ENCODE measurements around the gene LEP.

Gene LEP

GRCh38 chr7:128262273-128263028, 21.4 kb downstream of the LEP start:
- Histone ChIP-seq H3K56ac (ENCODE audit: low read length) (no peak overlapping the region), H3K9ac (ENCODE audit: low read length) (no peak overlapping the region), H2AK5ac (ENCODE audit: low read length) (no peak overlapping the region), H3K18ac (ENCODE audit: low read length) (no peak overlapping the region), H4K8ac (ENCODE audit: low read depth, low read length) (no peak overlapping the region), H3K23ac (ENCODE audit: low read length) (no peak overlapping the region), H3K27me3 (ENCODE audit: insufficient read depth, low read length, poor library complexity) (no peaks in the 10 kb centered on the region), H3K79me2 (ENCODE audit: control insufficient read depth, insufficient read depth, low read length) (no peaks in the 10 kb centered on the region), H3K4me2 (ENCODE audit: low read length) (no peak overlapping the region), H3K36me3 (ENCODE audit: control insufficient read depth, insufficient read depth, low read length) (no peaks in the 10 kb centered on the region), H2BK5ac (ENCODE audit: low read length) (no peak overlapping the region), H3K4ac (ENCODE audit: low read depth, low read length) (no peak overlapping the region), H3K79me1 (ENCODE audit: low read length) (no peaks in the 10 kb centered on the region), H3K4me1 (ENCODE audit: control insufficient read depth, low read depth, low read length) (peaks cover 9% of the 10 kb centered on the region), H2BK15ac (replicated peaks; ENCODE audit: low read depth) (no peak overlapping the region), H4K5ac (ENCODE audit: low read length) (no peak overlapping the region), H3K4me3 (ENCODE audit: low read length) (no peak overlapping the region), H2BK120ac (ENCODE audit: low read depth, low read length) (no peak overlapping the region), H3K27ac (ENCODE audit: low read depth, low read length) (no peak overlapping the region)
- no CpG with 5 or more reads among the region's 15 CpGs for WGBS (ENCODE audit: extremely low coverage, insufficient coverage, low lambda C conversion rate)
- no peak for DNase-seq

- DNase-seq: peak; percentile 25
- H3K18ac ChIP-seq (ENCODE audit: low read length): no peak overlapping the region
- no peaks in the 10 kb centered on the region for H3K79me1 ChIP-seq (ENCODE audit: low read length)
- no peak overlapping the region for H3K27ac ChIP-seq (ENCODE audit: low read depth, low read length)
- H3K23ac ChIP-seq (ENCODE audit: low read length): no peak overlapping the region
- H2BK15ac ChIP-seq (replicated peaks; ENCODE audit: low read depth): no peak overlapping the region
- no peak overlapping the region for H3K4ac ChIP-seq (ENCODE audit: low read depth, low read length)
- no peak overlapping the region for H3K56ac ChIP-seq (ENCODE audit: low read length)
- H2BK120ac ChIP-seq (ENCODE audit: low read depth, low read length): no peak overlapping the region
- no peak overlapping the region for H3K4me3 ChIP-seq (ENCODE audit: low read length)
- no peak overlapping the region for H4K5ac ChIP-seq (ENCODE audit: low read length)
- no peak overlapping the region for H3K4me2 ChIP-seq (ENCODE audit: low read length)
- no CpG with 5 or more reads among the region's 3 CpGs for WGBS (ENCODE audit: extremely low coverage, insufficient coverage, low lambda C conversion rate)
- H3K27me3 ChIP-seq (ENCODE audit: insufficient read depth, low read length, poor library complexity): no peaks in the 10 kb centered on the region
- no peaks in the 10 kb centered on the region for H3K36me3 ChIP-seq (ENCODE audit: control insufficient read depth, insufficient read depth, low read length)
- H4K8ac ChIP-seq (ENCODE audit: low read depth, low read length): no peak overlapping the region
- H2BK5ac ChIP-seq (ENCODE audit: low read length): no peak overlapping the region
- H3K9ac ChIP-seq (ENCODE audit: low read length): no peak overlapping the region
- H3K79me2 ChIP-seq (ENCODE audit: control insufficient read depth, insufficient read depth, low read length): no peaks in the 10 kb centered on the region
- peaks cover 9% of the 10 kb centered on the region for H3K4me1 ChIP-seq (ENCODE audit: control insufficient read depth, low read depth, low read length)
- H2AK5ac ChIP-seq (ENCODE audit: low read length): no peak overlapping the region
These were observed 22.3 kb downstream of the LEP start for GRCh38 chr7:128263420-128263819.

- no peak overlapping the region for H3K9ac ChIP-seq (ENCODE audit: low read length)
- H3K56ac ChIP-seq (ENCODE audit: low read length): no peak overlapping the region
- H2BK5ac ChIP-seq (ENCODE audit: low read length): no peak overlapping the region
- no peak overlapping the region for H3K23ac ChIP-seq (ENCODE audit: low read length)
- H3K79me1 ChIP-seq (ENCODE audit: low read length): no peaks in the 10 kb centered on the region
- H3K4ac ChIP-seq (ENCODE audit: low read depth, low read length): no peak overlapping the region
- no peak overlapping the region for H2BK120ac ChIP-seq (ENCODE audit: low read depth, low read length)
- no peak for DNase-seq
- no peaks in the 10 kb centered on the region for H3K79me2 ChIP-seq (ENCODE audit: control insufficient read depth, insufficient read depth, low read length)
- H4K8ac ChIP-seq (ENCODE audit: low read depth, low read length): no peak overlapping the region
- H4K5ac ChIP-seq (ENCODE audit: low read length): no peak overlapping the region
- H3K18ac ChIP-seq (ENCODE audit: low read length): no peak overlapping the region
- no CpG with 5 or more reads among the region's 2 CpGs for WGBS (ENCODE audit: extremely low coverage, insufficient coverage, low lambda C conversion rate)
- no peaks in the 10 kb centered on the region for H3K36me3 ChIP-seq (ENCODE audit: control insufficient read depth, insufficient read depth, low read length)
- H3K27ac ChIP-seq (ENCODE audit: low read depth, low read length): no peak overlapping the region
- no peaks in the 10 kb centered on the region for H3K27me3 ChIP-seq (ENCODE audit: insufficient read depth, low read length, poor library complexity)
- no peak overlapping the region for H2BK15ac ChIP-seq (replicated peaks; ENCODE audit: low read depth)
- H3K4me1 ChIP-seq (ENCODE audit: control insufficient read depth, low read depth, low read length): peaks cover 6% of the 10 kb centered on the region
- no peak overlapping the region for H2AK5ac ChIP-seq (ENCODE audit: low read length)
- H3K4me2 ChIP-seq (ENCODE audit: low read length): no peak overlapping the region
- H3K4me3 ChIP-seq (ENCODE audit: low read length): no peak overlapping the region
These were observed 23.4 kb downstream of the LEP start for GRCh38 chr7:128264477-128264876.

GRCh38 chr7:128265156-128265905, 24.3 kb downstream of the LEP start:
- no peak overlapping the region for H2AK5ac ChIP-seq (ENCODE audit: low read length)
- no peak overlapping the region for H2BK120ac ChIP-seq (ENCODE audit: low read depth, low read length)
- no peak overlapping the region for H3K23ac ChIP-seq (ENCODE audit: low read length)
- no peak for DNase-seq
- no peak overlapping the region for H3K4ac ChIP-seq (ENCODE audit: low read depth, low read length)
- no peak overlapping the region for H3K56ac ChIP-seq (ENCODE audit: low read length)
- H4K5ac ChIP-seq (ENCODE audit: low read length): no peak overlapping the region
- no peak overlapping the region for H3K4me3 ChIP-seq (ENCODE audit: low read length)
- no CpG with 5 or more reads among the region's 6 CpGs for WGBS (ENCODE audit: extremely low coverage, insufficient coverage, low lambda C conversion rate)
- H3K36me3 ChIP-seq (ENCODE audit: control insufficient read depth, insufficient read depth, low read length): no peaks in the 10 kb centered on the region
- H2BK15ac ChIP-seq (replicated peaks; ENCODE audit: low read depth): no peak overlapping the region
- H3K27ac ChIP-seq (ENCODE audit: low read depth, low read length): no peak overlapping the region
- H3K4me2 ChIP-seq (ENCODE audit: low read length): no peak overlapping the region
- no peak overlapping the region for H2BK5ac ChIP-seq (ENCODE audit: low read length)
- H3K27me3 ChIP-seq (ENCODE audit: insufficient read depth, low read length, poor library complexity): no peaks in the 10 kb centered on the region
- no peaks in the 10 kb centered on the region for H3K79me2 ChIP-seq (ENCODE audit: control insufficient read depth, insufficient read depth, low read length)
- peaks cover 4% of the 10 kb centered on the region for H3K4me1 ChIP-seq (ENCODE audit: control insufficient read depth, low read depth, low read length)
- no peak overlapping the region for H3K18ac ChIP-seq (ENCODE audit: low read length)
- H3K79me1 ChIP-seq (ENCODE audit: low read length): no peaks in the 10 kb centered on the region
- H3K9ac ChIP-seq (ENCODE audit: low read length): no peak overlapping the region
- no peak overlapping the region for H4K8ac ChIP-seq (ENCODE audit: low read depth, low read length)

GRCh38 chr7:128265906-128266300, 24.8 kb downstream of the LEP start:
- H4K8ac ChIP-seq (ENCODE audit: low read depth, low read length): no peak overlapping the region
- no peak overlapping the region for H3K18ac ChIP-seq (ENCODE audit: low read length)
- H2AK5ac ChIP-seq (ENCODE audit: low read length): no peak overlapping the region
- no peak overlapping the region for H4K5ac ChIP-seq (ENCODE audit: low read length)
- WGBS (ENCODE audit: extremely low coverage, insufficient coverage, low lambda C conversion rate): no CpG with 5 or more reads among the region's 5 CpGs
- H3K4ac ChIP-seq (ENCODE audit: low read depth, low read length): no peak overlapping the region
- no peaks in the 10 kb centered on the region for H3K79me2 ChIP-seq (ENCODE audit: control insufficient read depth, insufficient read depth, low read length)
- DNase-seq: no peak
- H3K56ac ChIP-seq (ENCODE audit: low read length): no peak overlapping the region
- no peaks in the 10 kb centered on the region for H3K27me3 ChIP-seq (ENCODE audit: insufficient read depth, low read length, poor library complexity)
- H3K27ac ChIP-seq (ENCODE audit: low read depth, low read length): no peak overlapping the region
- H3K23ac ChIP-seq (ENCODE audit: low read length): no peak overlapping the region
- H3K4me2 ChIP-seq (ENCODE audit: low read length): no peak overlapping the region
- H3K36me3 ChIP-seq (ENCODE audit: control insufficient read depth, insufficient read depth, low read length): no peaks in the 10 kb centered on the region
- H3K4me1 ChIP-seq (ENCODE audit: control insufficient read depth, low read depth, low read length): peaks cover 4% of the 10 kb centered on the region
- H2BK15ac ChIP-seq (replicated peaks; ENCODE audit: low read depth): no peak overlapping the region
- no peak overlapping the region for H3K9ac ChIP-seq (ENCODE audit: low read length)
- H2BK120ac ChIP-seq (ENCODE audit: low read depth, low read length): no peak overlapping the region
- no peak overlapping the region for H2BK5ac ChIP-seq (ENCODE audit: low read length)
- no peak overlapping the region for H3K4me3 ChIP-seq (ENCODE audit: low read length)
- H3K79me1 ChIP-seq (ENCODE audit: low read length): no peaks in the 10 kb centered on the region
